GM21528 (cell line): ENCODE measurements around the gene PIP4K2C.
A peak's percentile ranks its signal among the peaks of the same experiment; 100 is the strongest.

Experiments
- ATAC-seq: cut with Tn5 transposase; IDR thresholded peaks from one replicate; pipeline ENCODE4 v1.9.1; 2021; ENCODE audit warnings: mild to moderate bottlenecking, moderate library complexity; ENCODE audit not compliant: unreplicated experiment, low FRiP score

PIP4K2C gene

GRCh38 chr12:57590864-57591781 is at the start of gene PIP4K2C:
Gene PIP4K2C (plus strand): TSS chr12:57591192. CDS start chr12:57591290, 98 bp downstream.
- peak; percentile 92 for ATAC-seq

GRCh38 chr12:57541717-57542116 is 49.3 kb upstream of the PIP4K2C start:
- no peak for ATAC-seq

DNA sequence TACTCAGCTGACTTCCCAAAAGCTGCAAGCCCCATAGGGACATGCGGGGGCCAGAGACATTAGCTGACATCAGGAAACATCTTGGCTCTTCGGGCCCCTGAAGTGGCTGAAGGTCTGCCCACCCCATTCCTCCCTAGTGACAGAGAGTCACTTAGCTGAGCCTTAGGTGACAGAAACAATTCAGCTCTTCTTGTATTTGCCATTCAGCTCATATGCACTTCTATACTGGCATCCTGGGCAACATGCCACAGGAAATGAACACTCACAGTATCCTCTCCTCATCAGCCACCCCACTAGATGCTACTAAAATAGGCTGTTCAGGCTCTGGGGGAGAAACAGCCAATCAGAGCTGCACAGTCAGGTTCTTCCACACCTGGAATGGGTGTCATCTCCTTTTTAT is 47.4 kb upstream of the PIP4K2C start:
- ATAC-seq, result no peak

- ATAC-seq, result no peak
Observed at GRCh38 chr12:57545809-57546437, 45.1 kb upstream of the PIP4K2C start.

GRCh38 chr12:57546438-57547287 is 44.3 kb upstream of the PIP4K2C start, which contains the start of gene DCTN2:
Gene DCTN2 (minus strand): TSS chr12:57547192. CDS start chr12:57547063, 129 bp downstream.
- peak; percentile 98 for ATAC-seq

GRCh38 chr12:57547288-57548012 is 43.5 kb upstream of the PIP4K2C start:
- no peak for ATAC-seq

- no peak for ATAC-seq
Observed at GRCh38 chr12:57548013-57548315, 43.0 kb upstream of the PIP4K2C start.

- no peak for ATAC-seq
Observed at GRCh38 chr12:57548488-57548887, 42.5 kb upstream of the PIP4K2C start.

- ATAC-seq, result no peak
Observed at GRCh38 chr12:57549203-57549908, 41.6 kb upstream of the PIP4K2C start.

- no peak for ATAC-seq
Observed at GRCh38 chr12:57549909-57550640, 40.9 kb upstream of the PIP4K2C start, which contains the start of gene KIF5A. Gene KIF5A (plus strand): TSS chr12:57550044. CDS start chr12:57550272, 228 bp downstream.

GRCh38 chr12:57550641-57551549 is 40.1 kb upstream of the PIP4K2C start:
- no peak for ATAC-seq

DNA sequence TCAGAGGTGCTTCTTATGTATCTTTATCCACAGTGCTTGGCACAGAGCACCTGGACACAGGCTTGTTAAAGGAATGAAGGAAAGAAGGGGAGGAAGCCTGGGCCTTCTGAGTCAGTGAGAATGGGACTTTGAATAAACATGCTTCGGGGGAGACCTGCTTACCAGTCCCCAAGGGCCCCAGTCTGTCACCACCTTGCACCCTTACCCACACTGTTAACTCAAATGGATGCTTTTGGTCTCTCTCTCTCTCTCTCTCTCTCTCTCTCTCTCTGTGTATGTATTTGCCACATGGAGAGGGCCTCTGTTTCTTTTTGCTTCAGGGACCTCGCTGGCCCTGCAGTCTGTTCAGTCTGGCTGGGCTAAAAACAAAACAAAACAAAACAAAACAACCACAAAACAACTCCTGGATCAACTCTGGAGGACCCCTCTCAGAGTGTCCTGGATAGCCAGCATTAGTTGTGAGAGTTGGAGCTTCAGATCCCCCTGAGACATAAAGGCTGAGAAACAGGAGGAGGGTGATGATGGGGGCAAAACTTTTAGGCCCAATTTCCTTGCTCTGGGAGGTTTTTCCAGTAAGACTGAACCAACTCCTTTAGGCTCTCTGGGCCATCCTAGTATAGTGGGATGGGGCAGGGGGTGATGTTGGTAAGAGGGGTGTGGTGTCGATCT is 39.2 kb upstream of the PIP4K2C start:
- ATAC-seq, result no peak

GRCh38 chr12:57552306-57552651 is 38.7 kb upstream of the PIP4K2C start:
- ATAC-seq, result no peak

DNA sequence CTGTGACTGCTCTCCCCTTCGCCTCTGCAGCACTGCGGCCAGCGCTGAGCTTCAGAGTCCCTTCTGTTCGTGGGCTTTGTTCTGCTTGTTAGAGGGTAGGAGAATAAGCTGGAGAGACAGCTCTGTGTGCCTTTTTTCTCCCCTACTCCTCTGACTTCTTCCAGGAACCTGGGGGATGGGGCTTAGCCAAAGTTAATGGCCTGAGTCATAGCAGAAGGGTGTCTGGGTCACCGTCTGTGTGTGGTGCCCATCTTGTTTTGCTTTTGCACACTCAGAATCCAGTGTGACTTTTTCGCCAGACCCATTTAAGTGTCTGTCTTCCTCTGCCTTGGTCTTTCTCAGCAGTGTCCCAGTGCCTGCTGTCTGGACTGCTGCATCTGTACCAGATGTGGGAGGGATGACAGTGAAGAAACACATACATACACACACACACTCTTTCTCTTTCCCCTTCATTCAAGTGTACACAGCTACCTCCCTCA is 38.1 kb upstream of the PIP4K2C start:
- ATAC-seq, result no peak

- no peak for ATAC-seq
Observed at GRCh38 chr12:57553343-57554202, 37.4 kb upstream of the PIP4K2C start.

DNA sequence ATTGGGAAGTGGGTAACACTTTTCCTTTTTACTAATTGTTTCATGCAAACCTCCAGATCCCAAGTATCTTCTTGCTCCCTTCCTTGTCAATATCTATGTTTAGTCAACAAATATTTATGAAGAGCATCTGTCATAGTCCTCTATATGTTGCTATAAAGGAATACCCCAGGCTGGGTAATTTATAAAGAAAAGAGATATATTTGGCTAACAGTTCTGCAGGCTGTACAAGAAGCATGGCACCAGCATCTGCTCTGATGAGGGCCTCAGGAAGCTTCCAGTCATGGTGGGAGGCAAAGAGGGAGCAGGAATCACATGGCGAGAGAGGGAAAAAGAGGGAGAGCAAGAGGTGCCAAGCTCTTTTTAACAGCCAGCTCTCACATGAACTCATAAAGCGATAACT is 36.5 kb upstream of the PIP4K2C start:
- no peak for ATAC-seq
